NCI-H2107 (cell line): ENCODE measurements around the gene PPL.
"Not testable (repeated sequence)": the region's sequence is repeated elsewhere in the genome, so short reads cannot be mapped to it uniquely, and the experiment has no call there.

ENCODE experiments used
- DNase-seq: peaks from one replicate; lab custom pipeline; 2025; lab: John Stamatoyannopoulos, UW

The PPL gene, protein sequence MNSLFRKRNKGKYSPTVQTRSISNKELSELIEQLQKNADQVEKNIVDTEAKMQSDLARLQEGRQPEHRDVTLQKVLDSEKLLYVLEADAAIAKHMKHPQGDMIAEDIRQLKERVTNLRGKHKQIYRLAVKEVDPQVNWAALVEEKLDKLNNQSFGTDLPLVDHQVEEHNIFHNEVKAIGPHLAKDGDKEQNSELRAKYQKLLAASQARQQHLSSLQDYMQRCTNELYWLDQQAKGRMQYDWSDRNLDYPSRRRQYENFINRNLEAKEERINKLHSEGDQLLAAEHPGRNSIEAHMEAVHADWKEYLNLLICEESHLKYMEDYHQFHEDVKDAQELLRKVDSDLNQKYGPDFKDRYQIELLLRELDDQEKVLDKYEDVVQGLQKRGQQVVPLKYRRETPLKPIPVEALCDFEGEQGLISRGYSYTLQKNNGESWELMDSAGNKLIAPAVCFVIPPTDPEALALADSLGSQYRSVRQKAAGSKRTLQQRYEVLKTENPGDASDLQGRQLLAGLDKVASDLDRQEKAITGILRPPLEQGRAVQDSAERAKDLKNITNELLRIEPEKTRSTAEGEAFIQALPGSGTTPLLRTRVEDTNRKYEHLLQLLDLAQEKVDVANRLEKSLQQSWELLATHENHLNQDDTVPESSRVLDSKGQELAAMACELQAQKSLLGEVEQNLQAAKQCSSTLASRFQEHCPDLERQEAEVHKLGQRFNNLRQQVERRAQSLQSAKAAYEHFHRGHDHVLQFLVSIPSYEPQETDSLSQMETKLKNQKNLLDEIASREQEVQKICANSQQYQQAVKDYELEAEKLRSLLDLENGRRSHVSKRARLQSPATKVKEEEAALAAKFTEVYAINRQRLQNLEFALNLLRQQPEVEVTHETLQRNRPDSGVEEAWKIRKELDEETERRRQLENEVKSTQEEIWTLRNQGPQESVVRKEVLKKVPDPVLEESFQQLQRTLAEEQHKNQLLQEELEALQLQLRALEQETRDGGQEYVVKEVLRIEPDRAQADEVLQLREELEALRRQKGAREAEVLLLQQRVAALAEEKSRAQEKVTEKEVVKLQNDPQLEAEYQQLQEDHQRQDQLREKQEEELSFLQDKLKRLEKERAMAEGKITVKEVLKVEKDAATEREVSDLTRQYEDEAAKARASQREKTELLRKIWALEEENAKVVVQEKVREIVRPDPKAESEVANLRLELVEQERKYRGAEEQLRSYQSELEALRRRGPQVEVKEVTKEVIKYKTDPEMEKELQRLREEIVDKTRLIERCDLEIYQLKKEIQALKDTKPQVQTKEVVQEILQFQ (N-terminal part only)

DNA sequence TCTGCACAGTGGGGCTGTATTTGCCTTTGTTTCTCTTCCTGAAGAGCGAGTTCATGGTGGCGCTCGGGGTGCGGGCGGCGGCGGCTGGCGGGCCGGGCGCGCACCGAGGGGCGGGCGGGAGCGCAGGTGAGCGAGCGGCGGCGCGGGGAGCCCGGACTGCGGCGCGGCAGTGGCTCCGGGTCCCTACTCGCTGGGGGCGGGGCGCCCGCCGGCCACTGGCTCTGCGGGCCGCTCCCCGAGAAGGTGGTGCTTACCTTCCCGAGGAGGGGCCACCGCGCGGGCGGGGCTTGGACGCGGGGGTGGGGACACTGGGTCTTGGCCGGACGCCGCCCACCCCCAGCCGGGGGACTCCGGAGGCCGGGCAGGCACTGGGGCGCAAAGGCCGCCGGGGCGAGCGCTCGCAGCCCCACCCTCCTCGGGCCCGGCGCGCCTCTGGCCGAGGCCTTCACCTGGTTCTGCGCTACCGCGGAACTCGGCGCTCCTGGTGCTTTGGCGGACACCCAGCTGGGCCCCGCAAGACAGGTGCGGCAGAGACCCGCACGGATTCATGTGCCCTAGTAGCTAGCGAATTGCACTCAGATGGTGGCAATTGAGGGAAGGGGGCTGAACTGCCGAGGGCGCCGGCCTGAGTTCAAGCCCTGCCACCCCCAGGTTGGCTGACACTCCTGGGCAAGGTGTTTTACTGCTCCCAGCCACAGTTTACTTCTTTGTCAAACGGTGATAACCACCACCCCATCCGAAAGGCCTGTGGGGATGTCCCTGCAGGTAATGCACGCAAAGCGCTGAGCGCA lies at the start of gene PPL:
TSS of gene PPL (minus strand) at position 158 of the 791 bp plus-strand sequence. CDS start at position 55, 103 bp downstream.
- no peak for DNase-seq

DNA sequence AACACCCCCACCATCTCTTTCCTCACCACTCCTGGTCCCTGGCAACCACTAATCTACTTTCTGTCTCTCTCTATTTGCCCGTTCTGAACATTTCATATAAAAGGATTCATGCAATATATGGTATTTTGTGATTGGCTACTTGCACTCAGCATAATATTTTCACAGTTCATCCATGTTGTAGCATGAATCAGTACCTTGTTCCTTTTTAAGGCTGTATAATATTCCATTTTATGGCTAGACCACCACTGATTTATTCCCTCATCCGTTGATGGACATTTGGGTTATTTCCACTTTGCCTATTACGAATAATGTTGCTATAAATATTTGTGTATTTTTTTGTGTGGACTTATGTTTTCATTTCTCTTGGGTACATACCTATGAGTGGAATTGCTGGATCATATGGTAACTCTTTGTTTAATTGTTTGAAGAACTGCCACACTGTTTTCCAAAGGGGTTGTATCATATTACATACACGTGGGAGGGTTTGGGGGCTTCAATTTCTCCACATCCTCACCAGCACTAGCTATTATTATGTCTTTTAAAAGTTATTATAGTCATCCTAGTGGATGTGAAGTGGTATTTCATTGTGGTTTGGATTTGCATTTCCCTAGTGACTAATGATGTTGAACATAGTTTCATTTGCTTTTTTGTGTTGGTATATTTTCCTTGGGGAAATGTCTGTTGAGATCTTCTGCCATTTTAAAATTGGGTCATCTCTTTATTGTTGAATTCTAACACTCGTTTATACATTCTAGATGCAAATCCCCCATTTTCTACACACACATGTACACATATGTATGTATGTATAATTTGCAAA lies 47.4 kb upstream of the PPL start:
- DNase-seq = no peak

DNA sequence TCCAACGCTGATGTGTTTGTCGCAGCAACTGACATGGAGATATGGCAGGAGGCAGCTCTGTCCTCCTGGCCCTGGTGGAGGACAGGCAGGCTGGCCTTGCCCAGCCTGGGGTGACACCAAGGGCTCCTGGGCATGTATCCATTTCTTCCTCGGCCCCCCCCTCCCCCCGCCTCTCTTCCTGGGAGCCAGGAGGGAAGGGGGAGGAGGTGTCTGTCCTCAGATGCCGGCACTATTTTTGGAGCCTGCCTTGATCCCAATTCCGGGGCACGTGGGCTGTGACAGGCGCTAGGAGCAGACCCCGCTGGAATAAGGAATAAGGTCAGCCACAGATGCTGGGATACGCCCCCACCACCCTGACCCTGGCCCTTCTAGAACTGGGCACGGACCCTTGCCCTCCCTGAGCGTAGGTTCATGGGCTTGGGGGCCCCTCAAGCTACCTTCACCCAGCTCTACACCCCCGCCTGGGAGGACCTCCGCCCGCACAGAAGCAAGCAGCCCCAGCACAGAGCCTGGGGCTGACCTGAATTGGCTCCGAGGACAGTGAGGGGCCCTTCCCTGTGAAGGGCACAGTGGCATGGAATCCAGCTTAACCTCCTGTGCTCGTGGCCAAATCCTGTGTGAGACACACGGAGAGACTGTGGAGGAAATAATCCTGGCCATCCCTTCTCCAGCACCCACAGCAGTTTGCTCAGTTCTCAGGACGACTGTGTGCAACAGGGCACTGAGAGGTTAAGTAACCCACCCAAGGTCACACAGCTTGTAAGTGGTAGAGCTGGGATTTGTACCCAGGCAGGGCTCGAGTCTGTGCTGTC lies 45.3 kb upstream of the PPL start:
- no peak for DNase-seq

DNA sequence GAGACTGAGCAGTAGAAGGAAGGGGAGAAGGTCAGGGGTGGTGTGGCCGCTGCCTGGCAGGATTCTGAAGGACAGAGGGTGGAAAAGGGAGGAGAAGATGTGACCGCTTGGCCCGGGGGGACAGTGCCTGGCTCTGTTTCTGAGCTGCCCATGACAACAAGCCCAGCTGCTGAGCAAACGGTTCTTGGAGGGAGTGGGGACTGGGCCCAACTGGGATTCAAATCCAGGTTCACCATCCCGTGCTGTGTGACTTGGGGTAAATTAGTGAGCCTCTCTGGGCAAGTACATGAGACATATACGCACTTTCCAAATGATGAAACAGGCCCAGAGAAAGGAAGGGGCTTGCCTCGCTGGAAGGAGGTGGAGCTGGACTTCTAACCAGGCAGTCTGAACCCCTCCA lies 44.5 kb upstream of the PPL start:
- DNase-seq = no peak

DNA sequence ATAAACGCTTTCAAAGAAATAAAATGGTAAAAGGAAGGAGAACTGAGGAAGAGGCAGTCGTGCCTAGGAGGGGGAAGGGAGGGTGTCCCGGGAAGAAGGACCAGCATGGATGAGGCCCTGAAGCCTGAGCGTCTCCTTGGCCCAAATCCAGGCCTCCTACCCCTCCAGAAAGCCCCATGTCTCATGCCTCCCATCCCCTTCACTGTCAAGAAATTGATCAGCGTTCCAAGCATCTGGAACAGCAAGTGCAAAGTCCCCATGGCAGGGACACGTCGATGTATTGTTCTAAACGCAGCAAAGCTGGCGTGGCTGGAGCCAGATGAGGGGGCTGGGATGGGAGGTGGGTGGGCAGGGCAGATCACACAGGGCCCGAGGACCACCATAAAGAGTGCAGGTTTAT lies 43.7 kb upstream of the PPL start:
- DNase-seq = no peak

DNA sequence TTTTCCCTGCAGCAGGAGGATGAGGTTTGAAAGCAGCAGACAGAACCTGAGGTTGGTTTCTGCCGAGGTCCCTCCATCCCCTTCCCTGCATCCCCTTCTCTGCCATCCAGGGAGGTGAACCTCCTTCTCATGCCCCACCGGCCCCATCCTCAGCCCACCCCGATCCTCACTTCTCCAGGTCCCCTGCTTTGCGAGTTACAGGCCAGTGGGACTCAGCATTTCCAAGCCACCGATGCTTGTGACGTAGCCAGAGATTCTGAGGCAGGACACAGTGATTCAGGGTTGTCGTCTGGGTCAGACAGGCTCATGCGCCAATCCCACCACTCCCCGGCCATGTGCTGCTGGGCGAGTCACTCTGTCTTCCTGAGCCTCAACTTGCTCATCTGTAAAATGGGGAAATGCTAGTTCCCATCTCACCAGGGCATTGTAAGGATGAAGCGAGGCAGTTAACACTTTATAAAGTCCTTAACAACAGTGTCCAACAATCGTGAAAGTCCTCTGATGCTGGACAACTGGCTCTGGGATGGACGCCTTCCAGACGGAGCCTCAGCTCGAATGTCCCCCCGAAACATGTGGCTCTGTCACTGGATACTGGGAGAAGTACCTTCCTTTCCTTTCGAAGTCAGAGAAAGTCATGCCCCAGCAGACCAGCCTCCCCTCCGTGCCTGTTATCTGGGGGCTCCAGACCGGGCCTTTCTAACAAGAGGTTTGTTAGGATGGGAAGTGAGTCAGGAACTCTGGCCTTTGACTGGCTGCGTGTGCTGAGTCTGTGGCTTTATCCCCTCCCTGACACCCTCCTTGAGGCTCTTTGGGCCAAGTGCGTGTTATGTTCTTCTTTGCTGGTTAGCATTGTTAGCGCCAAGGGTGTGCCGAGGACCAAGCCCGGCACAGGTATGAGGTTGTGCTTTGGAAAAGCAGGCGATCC lies 43.0 kb upstream of the PPL start:
- DNase-seq = no peak

DNA sequence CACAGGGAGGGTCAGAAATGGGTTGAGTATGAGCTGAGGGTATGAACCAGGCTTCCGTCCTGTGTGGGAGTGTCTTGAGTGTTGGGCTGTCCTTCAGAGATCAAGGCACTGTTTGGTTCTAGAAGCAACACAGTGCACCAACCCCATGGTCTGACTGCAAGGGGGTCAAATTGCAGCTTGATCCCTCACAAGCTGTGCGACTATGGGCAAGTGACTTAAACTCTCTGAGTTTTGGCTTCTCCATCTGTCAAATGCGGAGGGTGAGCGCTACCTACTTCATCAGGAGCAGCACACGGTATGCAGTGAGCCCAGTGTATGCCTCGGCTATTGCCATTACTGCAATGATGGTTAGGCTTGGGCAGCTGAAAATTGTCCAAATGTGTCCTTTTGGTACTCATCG lies 42.2 kb upstream of the PPL start:
- no peak for DNase-seq

DNA sequence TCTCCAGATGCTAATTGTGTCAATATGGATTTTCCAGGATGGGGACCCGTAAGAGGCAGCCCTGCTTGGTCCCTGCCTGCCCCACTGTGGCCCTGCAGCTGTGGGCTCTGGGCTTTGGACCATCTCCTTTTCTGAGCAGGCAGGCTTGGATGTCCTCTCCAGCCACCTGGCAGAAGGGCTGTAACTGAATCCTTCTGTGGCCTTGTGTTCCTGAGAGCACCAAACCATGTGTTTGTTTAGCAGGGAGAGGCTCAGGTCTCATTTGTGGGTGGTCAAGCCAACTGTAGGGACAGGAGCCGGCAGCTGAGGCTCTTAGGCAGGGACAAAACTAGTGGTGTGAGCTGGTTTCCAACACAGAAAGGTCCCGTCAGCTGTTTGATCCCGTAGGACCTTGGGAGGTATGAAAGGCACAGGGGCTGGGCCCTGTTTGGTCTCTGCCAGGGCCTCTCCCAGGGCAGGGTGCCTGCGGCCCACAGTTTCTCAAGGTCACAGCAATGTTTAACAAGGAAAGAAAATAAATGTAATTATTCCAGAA lies 39.7 kb upstream of the PPL start:
- no peak for DNase-seq

DNA sequence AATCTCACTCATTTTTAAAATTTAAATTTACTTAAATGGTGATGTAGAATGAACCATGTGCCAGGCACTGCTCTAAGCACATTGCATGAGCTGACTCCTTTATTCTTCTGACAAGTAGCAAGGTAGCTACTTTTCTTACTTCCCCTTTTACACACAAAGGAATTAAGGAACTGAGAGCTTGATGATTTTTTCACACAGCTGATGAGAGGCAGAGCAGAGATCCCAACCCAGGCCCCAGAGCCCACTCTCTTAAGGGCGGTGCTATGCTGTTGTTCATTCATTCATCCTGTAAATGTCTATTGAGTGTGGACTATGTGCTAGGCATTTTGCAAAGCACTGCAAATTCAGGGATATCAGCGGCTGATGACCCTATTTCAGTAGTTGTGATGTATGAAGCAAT lies 39.1 kb upstream of the PPL start:
- no peak for DNase-seq

DNA sequence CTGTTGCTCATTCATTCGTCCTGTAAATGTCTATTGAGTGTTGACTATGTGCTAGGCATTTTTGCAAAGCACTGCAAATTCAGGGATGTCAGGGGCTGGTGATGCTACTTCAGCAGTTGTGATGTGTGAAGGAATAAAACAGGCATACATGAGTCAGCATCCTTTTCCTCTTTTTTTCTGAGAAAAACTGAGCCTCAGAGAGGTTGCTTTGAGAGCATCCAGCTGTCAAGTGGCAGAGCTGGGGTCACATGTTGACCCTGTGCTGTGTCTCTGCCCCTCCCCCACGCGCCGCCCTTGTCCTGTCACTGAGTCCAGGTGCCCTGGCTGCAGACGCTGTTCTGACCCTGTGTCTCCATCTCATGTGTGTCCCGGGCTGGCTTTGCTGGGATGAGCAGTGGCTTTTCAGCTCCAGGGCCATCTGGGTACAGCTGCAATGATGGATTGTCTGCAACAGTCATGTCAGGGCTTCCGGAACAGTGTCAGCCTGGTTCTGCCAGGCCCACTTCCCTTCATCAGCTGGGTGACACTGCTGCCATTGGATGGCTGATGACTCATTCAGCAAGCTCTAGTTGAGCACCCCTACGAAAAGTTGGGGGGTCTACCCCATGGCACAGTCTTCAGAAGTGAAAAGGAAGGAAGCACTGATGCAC lies 36.1 kb upstream of the PPL start:
- DNase-seq = no peak

DNA sequence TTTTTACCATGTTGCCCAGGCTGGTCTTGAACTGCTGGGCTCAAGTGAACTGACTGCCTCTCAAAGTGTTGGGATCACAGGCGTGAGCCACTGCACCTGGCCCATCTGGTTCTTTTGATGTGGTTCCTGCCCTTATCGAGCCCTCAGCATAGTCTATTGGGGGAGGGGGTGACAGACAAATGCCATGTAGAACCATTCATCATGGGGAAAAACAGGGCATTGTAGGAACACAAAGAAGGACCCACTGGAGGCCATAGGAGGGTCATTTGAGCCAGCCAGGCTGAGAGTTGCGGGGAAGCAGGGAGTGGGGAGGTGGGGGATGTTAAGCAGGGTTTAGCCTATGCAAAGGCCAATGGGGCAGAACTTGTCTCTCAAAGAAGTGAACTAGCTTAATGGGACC lies 33.1 kb upstream of the PPL start:
- DNase-seq = no peak

DNA sequence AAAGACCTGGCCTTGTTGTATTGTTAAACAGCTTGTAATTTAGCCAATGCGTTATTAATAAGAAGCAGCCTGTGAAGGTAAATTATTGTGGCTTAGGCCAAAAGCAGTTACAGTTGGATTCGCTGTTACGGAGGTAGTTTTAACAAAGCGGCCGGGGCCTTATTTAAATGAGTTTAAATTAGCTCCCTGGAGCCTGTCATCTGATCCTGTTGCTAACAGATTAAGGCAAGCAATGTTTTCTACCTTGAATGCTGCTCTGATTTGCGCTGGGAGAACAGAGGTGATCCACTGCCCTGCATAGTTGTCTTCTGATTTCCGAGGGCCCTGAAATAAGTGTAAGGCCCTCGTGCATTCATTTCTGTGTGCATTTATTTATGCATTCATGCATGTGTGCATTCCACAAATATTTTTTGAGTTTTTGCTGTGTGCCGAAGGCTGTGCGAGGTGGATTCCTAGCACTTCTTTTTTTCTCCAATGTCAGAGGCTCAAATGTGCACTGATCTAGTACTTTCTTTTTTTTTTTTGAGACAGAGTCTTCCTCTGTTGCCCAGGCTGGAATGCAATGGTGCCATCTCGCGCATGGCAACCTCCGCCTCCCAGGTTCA lies 32.0 kb upstream of the PPL start:
- peak; percentile 24 for DNase-seq

DNA sequence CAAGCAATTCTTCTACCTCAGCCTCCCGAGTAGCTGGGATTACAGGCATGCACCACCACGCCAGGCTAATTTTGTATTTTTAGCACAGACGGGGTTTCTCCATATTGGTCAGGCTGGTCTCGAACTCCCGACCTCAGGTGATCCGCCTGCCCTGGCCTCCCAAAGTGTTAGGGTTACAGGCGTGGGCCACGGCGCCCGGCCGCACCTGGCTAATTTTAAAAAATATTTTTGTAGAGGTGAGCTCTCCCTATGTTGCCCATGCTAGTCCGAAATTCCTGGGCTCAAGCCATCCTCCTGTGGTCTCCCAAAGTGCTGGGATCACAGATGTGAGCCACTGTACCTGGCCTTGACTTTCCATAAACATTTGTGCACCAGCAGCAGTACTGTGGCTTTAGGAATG lies 31.3 kb upstream of the PPL start:
- not testable (repeated sequence) for DNase-seq

DNA sequence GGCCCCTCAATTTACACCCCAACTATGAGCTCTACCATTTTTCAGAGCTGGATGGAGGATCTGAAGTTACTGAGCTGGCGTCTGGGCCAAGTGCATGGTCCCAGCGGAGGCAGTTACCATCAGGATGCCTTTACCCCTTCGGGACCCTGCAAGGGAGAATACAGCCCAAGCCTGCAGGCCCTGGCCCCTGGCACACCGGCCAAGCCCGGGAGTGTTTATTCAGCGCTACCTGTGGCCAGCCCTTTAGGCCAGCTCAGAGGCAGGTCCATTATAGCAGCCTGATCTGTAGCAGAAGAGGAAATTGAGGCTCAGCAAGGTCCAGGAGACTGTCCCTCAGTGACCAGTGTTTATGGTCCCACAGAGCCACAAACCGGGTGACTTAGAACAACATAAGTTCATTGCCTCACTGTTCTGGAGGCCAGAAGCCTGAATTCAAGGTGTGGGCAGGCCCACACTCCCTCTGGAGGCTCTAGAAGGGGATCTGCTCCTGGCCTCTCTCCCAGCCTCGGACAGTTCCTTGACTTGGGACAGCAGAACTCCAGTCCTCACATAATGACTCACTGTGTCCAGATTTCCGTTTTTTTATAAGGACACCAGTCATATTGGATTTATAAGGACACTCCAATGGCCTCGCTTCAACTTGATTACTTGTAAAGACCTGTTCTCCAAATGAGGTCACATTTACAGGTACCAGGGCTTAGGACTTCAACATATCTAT lies 29.9 kb upstream of the PPL start:
- no peak for DNase-seq

DNA sequence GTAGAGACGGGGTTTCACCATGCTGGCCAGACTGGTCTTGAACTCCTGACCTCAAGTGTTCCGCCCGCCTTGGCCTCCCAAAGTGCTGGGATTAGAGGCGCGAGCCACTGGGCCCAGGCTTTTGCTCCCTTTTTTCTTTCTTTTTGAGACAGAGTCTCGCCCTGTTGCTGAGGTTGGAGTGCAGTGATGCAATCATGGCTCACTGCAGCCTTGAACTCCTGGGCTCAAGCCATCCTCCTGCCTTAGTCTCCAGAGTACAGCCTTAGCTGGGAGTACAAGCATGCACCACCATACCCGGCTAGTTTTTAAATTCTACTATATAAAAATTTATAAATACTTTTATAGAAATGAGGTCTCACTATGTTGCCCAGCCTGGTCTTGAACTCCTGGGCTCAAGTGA lies 26.6 kb upstream of the PPL start:
- DNase-seq = not testable (repeated sequence)

DNA sequence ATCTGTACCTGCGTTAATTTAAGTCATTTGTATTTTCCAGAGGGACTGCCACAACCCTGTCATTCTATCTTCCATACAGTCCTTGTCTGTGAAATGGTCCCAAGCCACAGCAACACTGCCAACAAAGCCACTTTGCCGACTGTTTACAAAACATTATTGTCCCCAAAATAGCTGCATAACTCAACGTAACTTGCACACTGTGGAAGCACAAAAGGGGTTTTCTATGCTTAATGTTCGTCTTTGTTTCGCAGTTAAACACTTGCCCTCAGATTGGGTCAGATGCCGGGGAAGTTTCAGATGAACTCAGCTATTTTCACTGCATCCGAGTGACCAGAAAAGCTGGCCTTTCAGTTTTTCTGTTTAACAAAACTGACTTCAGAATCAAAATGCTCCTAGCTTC lies 25.8 kb upstream of the PPL start:
- DNase-seq = no peak

DNA sequence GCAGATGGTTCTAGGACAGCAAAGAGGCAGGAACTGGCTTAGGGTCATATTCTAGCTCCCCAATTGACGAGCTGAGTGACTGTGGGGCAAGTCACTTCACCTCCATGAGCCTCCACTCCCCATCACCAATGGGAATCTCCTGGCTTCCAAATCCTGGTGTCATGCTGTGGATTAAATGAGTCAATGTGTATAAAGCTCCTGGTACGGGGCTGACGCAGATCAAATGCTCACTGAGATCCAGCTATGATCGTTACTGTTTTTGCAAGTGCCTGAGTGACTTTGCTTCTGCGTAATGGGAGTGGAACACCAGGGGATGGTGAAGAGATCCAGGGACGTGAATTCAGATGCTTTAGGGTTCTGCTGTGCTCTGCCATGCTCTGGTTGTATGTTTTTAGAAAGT lies 23.6 kb upstream of the PPL start:
- no peak for DNase-seq
